Mucosa of gallbladder (tissue), 1 donor: ENCODE data around the gene LMX1B. TPM values are rescaled to one million over a fixed set of nuclear protein-coding genes. Genes with fewer than 3 reads are reported as not detected.

Experiments used
- DNase-seq: peaks from one replicate; pipeline ENCODE4 v3.0.0-alpha.2; 2020; ENCODE audit warnings: low spot score
- total RNA-seq: library from RNA; stranded (reverse); gene quantifications from one replicate; pipeline ENCODE4 v1.2.1, GENCODE V29; 2021
- donor health status: DM: no; HTN: no; CAD: no.

LMX1B gene
- total RNA-seq, 1 donor from 2014 or later: 0.17 TPM

DNA sequence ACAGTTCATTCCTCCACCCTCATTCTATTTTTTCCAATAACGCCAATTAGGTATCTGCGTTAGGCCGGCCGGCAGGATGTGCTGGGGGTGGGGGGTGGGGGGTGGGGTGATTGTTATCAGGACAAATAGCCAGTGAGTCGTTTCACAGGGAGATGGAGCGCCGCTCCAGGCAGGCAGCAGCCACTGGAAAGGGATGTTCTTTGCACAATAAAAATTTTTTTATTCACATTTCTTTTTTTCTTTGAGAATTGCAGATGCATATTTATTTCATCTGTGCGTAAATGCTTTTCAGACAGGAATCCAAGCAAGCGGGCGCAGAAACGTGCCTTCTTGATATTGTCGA lies 4.1 kb downstream of the LMX1B start:
- DNase-seq: no peak

DNA sequence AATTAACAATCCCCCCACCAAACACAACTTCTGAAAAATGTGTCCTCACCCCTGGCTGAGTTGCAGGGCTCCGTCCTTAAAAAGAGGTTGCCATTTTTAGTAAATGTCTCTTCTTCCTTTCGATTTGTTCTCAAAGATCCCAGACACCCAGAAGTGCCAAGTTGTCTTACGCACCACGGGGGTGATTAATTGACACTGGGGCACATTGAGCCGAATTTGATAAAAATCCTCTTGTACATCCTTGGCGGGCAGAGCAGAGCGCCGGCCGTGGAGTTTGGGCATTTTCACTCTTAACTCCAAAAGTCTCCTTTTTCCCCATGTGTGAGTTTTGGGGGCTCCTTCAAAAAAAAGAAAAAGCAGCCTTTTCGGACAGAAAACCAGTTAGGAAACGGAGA lies 4.5 kb downstream of the LMX1B start:
- DNase-seq: no peak

DNA sequence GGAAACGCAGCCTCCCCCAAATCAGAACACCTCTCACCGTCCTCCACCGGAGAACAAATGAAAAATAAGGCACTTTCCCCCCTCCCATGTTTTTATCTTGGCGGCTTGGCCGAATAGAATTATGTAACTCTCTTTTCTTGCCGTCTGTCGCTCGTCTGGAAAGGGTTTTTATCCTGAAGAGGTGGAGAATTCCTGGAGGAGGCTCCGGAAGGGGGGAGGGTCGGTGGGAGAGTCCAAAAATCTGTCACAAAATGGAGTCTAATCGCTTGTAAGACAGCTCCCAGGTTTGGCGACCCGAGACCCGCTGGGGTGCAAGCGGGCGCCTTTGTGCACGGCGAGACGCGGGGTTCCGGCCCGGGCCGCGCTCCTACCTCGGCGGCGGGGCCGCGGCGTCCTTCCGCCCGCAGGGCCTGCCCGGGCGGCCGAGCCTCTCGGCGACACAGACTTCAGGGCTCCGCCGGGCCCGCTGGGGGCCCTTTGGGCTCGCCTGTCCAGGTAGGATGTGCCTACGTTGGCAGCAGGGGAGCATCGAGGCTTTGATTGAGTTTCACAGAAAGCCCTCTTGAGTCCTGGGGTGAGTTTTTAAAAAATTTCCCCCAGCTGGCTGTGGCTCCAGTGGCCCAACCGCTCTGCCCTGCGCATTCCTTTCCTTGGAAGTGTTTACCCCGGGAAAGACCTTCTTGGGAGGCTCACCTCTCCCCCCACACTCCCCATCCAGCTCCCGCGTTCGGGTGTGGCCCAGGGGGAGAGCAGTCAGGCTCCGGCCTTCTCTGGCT lies 5.0 kb downstream of the LMX1B start:
- no peak for DNase-seq

DNA sequence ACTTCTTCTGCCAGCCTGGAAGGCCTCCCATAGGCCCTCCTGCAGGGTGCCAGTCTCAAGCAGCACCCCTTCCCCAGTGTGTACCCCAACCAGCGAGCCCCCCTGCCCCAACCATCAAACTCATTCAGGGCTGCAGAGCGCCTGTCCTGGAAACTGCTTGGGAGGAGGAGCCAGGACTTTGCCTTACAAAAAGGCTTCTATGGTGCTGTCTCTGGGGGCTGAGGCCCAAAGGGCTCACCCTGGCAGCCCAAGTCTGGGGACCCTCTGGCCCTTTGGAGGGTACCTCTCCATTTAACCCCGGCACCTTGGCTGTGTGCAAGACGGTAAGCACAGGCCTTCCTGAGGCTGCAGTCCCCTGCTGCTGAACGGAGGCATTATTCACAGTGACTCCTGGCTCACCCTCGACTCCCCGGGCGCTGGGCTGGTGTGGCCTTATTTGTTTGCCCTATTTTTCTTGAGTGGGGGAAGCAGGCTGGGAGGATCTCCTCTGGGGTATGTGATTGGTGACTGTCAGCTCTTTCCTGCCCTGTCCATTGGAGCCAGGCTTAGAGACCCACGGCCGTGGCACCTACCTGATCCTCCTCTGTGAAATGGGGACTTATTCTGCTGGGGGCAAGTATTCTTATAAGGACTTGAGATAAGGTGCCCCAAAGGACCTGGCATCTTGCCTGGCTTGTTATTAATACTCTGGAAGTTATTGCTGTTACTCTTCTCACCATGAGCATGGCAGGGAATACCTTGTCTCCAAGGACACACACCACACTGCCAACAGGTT lies 5.8 kb downstream of the LMX1B start:
- no peak for DNase-seq

DNA sequence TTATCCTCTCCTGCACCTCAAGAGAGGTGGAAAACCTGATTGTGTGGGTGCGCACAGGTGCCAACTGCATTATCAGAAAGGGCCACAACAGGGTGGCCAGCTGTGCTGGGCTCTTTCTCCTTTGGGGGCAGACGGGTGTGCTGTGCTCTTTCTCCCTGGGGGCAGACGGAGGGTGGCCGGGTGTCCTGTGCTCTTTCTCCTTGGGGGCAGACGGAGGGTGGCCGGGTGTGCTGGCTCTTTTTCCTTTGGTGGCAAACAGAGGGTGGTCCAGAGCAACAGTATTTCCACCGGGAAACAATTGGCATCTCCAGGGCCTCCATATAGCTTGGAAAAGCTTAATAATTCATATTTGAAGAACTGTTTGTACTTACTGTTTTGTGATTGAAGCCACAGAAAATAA lies 6.8 kb downstream of the LMX1B start:
- DNase-seq: no peak

DNA sequence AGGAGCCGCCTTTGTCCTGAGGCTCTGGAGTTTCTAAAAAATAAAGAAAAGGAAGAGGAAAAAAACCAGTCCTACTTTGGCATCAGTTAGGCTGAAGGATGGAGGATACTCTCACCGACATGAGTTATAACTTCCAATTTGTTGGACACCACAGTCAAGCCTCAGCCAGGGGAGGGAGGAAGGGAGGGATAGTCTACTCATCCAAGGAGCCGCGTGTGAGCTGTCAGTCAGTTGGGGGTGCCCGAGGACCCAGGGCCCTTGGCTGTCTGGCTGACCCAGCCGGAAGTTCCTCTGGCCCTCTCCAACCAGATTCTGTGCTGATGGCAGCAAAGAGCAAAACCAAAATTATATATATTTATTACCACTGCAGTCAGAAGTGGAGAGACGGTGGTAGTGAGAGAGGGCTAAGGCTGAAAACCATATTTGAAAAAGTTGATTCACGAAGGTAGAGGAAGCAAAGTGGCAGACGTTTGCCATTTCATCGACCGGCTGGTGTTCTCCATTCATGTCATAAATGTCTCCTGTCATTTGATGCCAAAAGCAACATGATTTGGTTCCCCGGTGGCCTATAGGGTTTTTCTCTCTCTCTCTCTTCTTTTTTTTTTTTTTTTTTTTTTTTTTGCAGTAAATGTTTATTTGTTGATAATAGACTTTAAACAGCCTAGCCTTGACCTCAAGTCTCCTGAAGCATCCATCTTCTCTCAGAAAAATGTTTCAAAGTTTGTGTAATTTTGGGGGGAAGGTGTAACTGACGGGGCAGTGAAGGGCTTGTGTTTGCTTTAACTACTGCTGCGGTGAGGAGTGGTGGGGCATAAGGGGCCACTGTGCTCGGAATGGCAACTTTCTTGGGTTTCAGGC lies 7.6 kb downstream of the LMX1B start:
- no peak for DNase-seq

DNA sequence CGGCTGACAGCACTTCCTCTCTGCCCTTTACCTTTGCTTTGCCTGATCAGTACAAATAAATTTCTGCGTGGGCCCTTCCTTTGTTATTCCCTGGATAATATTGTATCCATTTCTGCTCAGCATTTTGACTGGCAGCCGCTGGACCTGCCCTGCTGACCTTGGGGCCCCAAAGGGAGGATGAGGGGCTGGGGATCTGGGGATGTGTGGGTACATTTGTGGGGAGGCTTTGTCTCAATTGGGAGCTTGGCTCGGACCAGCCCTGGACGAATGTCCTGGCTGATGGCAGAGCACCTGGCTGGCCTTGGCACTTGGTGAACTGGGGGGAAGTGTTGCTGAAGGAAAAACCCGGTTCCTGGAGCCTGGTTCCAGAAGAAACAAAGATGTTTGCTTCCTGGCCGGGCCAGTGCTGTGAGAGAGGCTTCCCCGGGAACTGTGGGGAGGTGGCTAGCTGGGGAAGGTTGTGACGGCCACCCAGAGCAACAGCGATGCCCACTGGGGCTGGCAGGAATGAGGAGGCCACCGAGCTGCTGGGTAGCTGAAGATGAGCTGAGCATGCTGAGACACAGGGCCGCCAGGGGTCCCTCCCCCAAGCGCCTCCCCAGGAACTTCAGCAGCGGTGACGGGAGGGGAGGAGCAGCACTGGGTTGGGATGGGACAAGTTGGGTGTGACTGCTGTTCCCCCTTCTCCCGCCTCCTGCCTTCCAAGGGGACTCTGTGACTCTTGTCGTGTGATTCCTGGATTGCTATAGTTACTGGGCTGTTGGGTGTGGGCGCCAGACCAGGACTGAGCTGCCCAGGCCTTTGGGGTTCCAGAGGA lies 8.4 kb downstream of the LMX1B start:
- DNase-seq: no peak

DNA sequence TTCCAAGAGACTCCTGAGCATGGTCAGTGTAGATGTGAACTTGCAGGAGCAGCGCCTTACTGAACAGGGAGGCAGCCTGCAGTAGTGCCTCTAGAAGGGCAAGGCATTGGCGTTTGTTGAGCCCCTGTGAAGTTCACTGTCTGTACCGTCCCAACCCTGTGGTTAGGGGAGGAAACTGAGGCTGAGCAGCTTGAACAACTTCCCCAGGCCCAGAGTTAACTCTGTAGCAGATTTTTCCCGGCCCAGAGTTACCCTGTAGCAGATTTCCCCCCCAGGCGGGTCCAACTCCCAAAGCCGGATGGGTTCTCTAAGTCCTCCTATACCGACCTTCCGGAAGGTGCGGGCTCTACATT lies 9.6 kb downstream of the LMX1B start:
- DNase-seq: no peak

DNA sequence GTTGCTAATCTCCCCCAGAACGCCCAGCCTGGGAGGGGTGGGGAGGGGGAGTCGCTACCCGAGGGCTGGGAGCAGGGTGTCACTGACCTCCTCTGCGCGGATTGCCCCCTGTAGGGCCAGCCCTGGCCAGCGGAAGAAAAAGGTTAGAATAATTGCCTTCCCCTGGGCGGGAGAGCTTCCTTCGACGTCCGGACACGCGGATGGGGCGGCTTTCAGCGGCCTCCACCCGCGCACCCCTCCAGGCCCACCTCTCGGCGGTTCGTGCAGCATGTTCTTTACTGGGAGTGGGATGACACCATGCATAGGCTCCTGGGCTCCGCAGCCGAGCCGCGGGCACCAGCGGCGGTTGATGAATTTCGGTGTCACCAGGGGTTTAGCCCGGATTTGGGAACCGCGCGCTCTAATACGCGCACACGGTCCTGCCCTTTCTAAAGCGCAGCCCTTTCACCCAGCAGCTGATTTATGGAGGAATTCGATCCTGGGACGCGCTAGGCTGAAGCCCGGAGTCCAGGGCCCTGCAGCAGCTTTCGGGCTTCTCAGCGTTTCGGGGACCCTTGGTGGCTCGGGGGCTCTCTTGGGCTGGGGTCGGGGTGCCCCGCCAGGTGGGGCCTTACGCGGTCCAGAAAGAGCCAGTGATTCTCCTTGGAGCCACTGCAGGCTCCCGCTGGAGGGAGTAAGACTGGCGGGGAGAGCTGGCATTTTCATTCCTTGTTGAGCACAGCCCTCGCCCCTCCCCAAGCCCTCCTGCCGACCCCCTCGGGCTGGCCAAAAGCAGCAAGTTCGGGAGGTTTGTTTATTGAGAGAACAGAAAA lies 10.1 kb downstream of the LMX1B start:
- DNase-seq: no peak

DNA sequence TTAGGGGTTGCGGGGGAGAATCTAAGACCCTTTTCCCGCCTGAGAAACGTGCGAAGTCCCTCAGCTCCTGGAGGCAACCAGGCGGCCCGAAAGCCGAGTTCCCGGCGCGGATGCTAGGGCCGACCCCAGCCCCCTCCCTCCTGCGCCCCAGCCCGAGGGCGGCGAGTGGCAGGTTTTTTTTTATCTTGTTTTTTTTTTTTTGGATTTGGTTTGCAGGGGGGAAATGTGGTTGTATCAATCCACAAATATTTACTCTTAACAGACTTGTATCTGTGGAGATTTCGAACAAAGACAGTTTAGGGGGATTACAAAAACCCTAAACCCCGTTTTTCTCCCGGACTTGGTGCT lies 10.7 kb downstream of the LMX1B start:
- DNase-seq: no peak

DNA sequence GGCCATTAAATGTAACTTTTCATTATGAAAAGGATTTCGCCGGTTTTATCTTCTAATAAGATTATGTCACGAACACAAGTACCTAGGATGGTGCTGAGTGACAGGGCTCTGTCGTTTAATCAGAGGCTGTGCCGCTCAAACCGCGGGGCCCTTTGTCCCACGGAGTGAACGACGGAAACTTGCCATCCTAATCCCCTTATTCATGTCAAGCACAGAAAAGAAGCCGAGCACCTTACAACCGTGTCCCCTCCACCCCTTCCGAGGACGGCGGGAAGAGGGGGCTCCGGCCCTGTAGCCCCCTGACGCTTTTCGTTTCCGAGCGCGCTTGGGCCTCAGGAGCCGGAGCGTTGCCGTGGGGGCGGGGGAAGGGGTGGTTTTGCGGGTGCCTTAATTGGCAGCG lies 11.2 kb downstream of the LMX1B start:
- DNase-seq: no peak

DNA sequence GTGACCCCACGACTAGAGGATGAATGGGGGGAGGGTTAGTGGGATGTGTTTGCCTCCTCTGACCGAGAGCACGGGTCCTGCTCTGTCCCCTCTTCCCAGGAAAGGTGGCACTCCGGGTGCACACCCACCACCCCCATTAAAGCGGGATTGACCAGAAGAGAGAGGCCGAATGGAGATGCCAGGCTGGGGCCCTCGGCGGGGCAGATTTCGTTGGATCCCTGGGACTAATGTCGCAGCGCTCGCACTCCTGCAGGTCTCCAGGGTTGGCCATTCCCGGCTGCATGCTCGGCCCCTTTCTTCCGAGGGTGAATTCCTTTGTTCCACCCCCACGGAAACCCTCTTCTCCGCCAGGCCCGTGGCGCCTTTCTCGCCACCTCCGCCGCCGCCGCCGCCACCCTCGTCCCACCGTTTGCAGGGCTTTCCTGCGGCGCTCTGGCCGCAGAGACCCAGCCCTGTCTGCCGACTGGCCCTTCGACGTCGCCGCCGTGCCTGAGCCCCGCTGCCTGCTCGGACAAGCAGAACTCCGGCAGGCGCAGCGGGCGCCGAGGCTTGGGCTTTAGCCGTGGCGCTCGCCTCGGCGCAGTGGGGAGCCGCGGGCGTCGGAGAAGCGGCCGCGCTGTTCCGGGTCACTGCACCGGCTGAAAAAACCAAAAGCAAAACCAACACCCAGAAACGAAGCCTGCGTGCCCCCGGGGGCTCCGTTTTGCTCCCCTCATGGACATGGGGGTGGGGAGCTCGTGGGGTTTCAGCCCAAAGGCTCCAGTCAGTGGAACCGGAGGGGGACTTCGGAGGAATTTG lies 11.8 kb downstream of the LMX1B start:
- no peak for DNase-seq

DNA sequence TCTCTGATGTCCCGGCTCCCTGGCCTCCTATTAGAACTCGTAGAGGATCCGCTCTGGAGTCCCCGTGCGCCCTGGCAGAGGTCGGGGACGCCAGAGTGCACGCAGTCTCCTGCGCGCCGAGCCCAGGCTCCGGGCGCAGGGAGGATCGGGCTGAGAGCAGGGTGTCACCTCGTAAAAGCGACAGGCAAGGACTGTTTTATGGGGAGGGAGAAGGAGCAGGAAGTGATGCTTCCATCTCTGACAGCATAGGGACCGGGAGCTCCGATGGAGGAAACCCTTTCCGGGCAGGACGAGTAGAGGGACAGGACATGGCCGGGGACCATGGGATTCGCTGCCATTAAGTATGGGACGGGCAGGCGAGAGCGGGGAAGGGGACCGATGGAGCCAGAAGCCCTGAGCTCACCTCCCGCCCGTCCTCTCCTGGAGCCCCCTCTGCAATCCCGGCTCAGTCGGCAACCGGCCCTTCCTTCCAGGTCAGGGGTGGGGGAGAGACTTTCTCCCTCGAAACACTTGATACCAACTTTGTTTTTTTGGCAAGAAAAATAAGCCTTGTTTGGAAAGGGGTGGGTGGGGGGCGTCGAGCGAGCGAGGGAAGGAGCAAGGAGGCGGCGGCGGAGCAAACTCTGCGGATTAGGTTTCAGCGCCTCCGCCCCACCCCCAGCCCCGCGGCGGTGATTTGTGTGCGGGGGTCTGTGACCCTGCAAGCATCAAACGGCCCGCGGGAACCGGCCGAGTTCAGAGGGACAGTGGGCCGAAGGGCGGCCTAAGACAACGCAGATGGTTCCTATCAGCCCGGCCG lies 12.6 kb downstream of the LMX1B start:
- no peak for DNase-seq

DNA sequence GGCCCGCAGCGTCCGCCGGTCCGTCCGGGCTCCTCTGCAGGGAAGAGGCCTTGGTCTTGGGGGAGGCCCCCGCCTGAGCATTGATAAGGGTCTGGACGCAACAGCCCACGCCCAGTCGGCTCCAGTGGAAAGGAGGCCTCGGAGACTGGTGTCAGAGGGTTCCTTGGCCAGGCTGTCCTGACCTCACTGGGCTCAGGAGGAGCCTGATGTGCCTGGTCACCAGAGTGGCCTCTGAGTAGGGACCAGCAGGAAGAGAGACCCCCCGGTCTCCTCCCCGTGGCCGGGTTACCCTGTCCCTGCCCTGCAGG lies 13.2 kb downstream of the LMX1B start:
- DNase-seq: no peak

DNA sequence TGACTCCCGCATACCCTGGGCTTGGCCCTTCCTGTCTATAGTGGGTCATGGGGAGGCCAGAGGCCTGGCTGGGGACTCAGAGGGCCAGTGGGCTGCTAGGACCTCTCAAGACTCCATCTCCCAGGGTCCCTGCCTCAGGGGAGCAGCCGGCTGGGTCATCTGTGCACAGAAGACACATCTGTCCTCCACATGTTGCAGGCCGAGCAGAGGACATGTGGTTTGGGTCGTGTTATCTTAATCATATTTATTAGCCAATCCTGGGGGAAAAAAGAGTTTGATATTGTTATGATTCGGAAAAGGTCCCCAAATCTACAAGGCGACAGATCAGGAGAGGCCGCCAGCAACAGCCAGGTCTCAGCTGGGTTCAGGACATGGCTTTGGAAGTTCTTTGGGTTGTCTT lies 14.4 kb downstream of the LMX1B start:
- no peak for DNase-seq

DNA sequence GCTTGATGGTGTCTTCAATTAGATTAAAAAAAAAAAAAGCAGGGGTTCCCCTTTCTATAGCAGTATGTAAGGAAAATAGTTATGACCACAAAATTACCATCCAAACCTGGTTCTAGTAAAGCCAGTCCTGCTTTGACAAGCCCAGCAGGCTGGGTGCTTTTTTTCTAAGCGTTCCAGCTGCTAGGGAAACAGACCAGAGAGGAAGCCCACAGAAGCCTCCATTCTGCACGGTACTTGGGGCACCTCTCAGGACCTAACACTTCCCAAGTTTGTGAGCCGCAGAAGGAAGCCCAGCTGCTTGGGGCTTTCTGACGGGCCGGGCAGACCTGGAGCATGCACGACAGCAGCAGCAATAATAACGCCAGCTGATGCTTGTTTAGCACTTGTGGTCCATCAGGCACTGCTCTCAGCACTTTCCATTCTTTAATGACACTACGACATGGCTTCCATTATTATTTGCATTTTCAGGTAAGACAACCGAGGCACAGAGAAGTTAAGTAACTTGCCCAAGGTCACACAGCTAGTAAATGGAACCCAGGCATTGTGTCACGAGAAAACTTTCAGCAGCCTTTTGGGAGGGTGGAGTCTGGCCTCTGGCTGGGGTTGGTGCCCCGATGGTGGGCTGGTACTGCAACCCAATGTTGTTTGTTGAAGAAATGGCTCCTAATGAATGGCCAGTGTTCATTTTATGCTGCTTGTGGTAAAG lies 15.4 kb downstream of the LMX1B start:
- DNase-seq: no peak

DNA sequence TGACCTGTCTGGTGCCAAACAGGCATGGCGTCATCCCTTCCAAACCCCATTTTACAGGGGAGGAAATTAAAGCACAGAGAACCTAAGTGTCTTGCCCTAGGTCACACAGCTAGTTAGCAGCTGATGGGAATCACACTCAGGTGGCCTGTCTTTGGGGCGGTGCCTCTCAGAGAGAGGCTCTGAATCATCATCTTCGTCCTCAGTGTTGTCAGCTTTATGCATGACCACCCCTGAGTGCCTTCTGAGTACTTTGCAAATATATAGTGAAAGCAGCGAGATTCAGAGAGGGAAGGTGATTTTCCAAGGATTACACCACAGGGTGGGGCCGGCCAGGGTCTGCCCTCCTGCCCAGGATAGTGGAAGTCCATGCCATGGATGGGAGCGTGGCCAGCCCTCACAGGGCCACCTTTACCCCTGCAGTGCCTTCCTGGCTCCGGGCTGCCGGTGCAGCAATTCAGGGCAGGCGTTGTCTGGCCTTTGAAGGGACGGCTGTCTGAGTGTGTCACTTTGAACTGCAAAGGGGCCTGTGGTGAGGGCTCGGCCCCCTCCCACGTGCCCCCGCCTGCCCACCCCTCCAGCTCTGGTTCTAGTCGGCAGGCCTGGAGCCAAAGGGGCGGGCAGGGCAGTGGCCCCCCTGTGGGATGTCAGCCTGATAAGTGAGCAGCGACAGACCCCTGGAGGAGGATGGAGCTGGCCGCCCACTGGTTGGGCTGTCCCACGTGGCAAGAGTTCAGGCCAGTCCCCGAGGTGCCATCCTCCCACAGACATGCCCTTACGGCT lies 16.9 kb downstream of the LMX1B start:
- DNase-seq: no peak

DNA sequence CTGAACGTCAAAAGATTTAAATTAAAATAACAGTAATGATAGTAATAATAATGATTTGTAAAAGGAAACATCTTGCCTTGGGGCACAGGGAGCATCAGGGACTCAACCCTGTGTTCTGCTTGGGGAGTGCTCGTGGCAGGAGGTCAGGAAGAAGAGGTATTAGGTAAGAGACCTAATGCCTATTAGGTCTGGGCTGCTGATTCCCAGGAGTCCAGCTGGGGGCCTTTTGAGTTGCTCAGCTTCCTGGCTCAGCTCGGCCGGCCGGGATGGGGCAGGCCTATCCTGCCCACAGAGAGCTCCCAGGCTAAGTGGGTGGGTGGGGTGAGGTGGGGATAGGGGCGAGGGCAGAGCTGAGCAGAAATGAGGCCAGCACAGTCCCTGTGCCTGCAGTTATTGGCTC lies 17.5 kb downstream of the LMX1B start:
- DNase-seq: no peak
